DMS53 treated with DMSO at 0.1 percent for 48 hours (cell line): ENCODE measurements around the gene NRM.
"Not testable (repeated sequence)": the region's sequence is repeated elsewhere in the genome, so short reads cannot be mapped to it uniquely, and the experiment has no call there.

Experiments used
- DNase-seq: peaks from one replicate; lab custom pipeline; 2025; ENCODE audit not compliant: unreplicated experiment; lab: John Stamatoyannopoulos, UW

Gene NRM

GRCh38 chr6:30720738-30721197, 30.0 kb upstream of the NRM start:
- DNase-seq = peak; percentile 49

- DNase-seq = peak; percentile 97
These were observed 29.3 kb upstream of the NRM start, which contains the start of gene TUBB for GRCh38 chr6:30719791-30720737. Gene TUBB, plus strand, starts transcription at chr6:30720352. Its CDS starts 155 bp downstream, at chr6:30720507.

- DNase-seq = no peak
These were observed 28.6 kb upstream of the NRM start for GRCh38 chr6:30719356-30719755.

GRCh38 chr6:30717845-30718720, 27.3 kb upstream of the NRM start:
- not testable (repeated sequence) for DNase-seq

GRCh38 chr6:30717129-30717844, 26.5 kb upstream of the NRM start, which contains the start of gene MDC1:
Gene MDC1, minus strand, starts transcription at chr6:30717281. Its CDS starts 2,106 bp downstream, at chr6:30715175.
- peak; percentile 98 for DNase-seq

- DNase-seq = no peak
These were observed 26.0 kb upstream of the NRM start for GRCh38 chr6:30716879-30717128.

GRCh38 chr6:30714263-30714662, 23.5 kb upstream of the NRM start:
- DNase-seq = no peak

- no peak for DNase-seq
These were observed 21.7 kb upstream of the NRM start for GRCh38 chr6:30712441-30712945.

GRCh38 chr6:30711758-30712380, 21.1 kb upstream of the NRM start:
- DNase-seq = no peak

- no peak for DNase-seq
These were observed 18.5 kb upstream of the NRM start for GRCh38 chr6:30709101-30709868.

- peak; percentile 88 for DNase-seq
These were observed 16.6 kb upstream of the NRM start for GRCh38 chr6:30707281-30707850.

- DNase-seq = no peak
These were observed 14.8 kb upstream of the NRM start for GRCh38 chr6:30705620-30706019.

GRCh38 chr6:30703821-30704220, 13.0 kb upstream of the NRM start:
- no peak for DNase-seq

- no peak for DNase-seq
These were observed 12.2 kb upstream of the NRM start for GRCh38 chr6:30703011-30703410.

GRCh38 chr6:30700340-30700739, 9.6 kb upstream of the NRM start:
- no peak for DNase-seq

GRCh38 chr6:30696432-30696831, 5.6 kb upstream of the NRM start:
- DNase-seq = no peak

- no peak for DNase-seq
These were observed 544 bp upstream of the NRM start for GRCh38 chr6:30691208-30691847.

GRCh38 chr6:30689985-30690384, 799 bp downstream of the NRM start:
- DNase-seq = no peak
